Vagina (tissue), 2 donors: ENCODE results near the gene FBH1. TPM values are rescaled to one million over a fixed set of nuclear protein-coding genes. Genes with fewer than 3 reads are reported as not detected.

Source experiments
- DNase-seq, 2 donors: peaks; one replicate each; pipeline ENCODE4 v3.0.0-alpha.2; 2017; ENCODE audit errors: extremely low spot score in 2 of 2
- H3K27ac ChIP-seq: fragments of 200-600 bp; sonication (generic); one replicate; pipeline ENCODE4 v1.5.1; 2019
- H3K27me3 ChIP-seq: fragments of 200-600 bp; sonication (generic); one replicate; pipeline ENCODE4 v1.5.1; 2019
- H3K36me3 ChIP-seq, 2 donors: fragments of 200-600 bp; sonication (generic); one replicate each; pipeline ENCODE4 v1.5.1; 2017 to 2019
- H3K4me1 ChIP-seq: fragments of 200-600 bp; sonication (generic); one replicate; pipeline ENCODE4 v1.5.1; 2019
- H3K4me3 ChIP-seq, 2 donors: fragments of 200-600 bp; sonication (generic); 1 replicate in 1 of 2; 2 replicates in 1 of 2; pipeline ENCODE4 v1.5.1; 2016 to 2019
- H3K9me3 ChIP-seq: fragments of 200-600 bp; sonication (generic); one replicate; pipeline ENCODE4 v1.5.1; 2019
- POLR2A ChIP-seq, 2 donors: fragments of 450-650 bp; IDR thresholded peaks; one replicate each; pipeline ENCODE4 v1.6.1; 2017; ENCODE audit warnings: antibody characterized with exemption in 2 of 2, mild to moderate bottlenecking in 2 of 2, moderate library complexity in 2 of 2
- POLR2AphosphoS5 ChIP-seq, 2 donors: sonication (generic); formaldehyde crosslinking; IDR thresholded peaks; one replicate each; pipeline ENCODE4 v1.9.0; 2017; ENCODE audit warnings: antibody characterized with exemption in 2 of 2, mild to moderate bottlenecking in 2 of 2, low read depth in 1 of 2; ENCODE audit not compliant: insufficient read depth in 1 of 2
- intact Hi-C: fragments of 100-400 bp; cut with DNase I; formaldehyde crosslinking; loops from one replicate; pipeline ENCODE4 v1.15.1; 2023
- total RNA-seq: library from RNA; depleted of rRNA; stranded (reverse); fragments of >200 nt; gene quantifications from one replicate; pipeline ENCODE4 v1.2.3, GENCODE V29; 2016
- TF ChIP-seq, protein P1 (sequence below), 3 experiments: fragments of 450-650 bp in 2 of 3; fragments of 200-600 bp in 1 of 3; sonication (generic) in 1 of 3; IDR thresholded peaks; one replicate each; pipeline ENCODE4 v1.5.1; 2017 to 2019; ENCODE audit warnings: antibody characterized with exemption in 3 of 3, mild to moderate bottlenecking in 2 of 3, moderate library complexity in 2 of 3

Gene FBH1
- total RNA-seq, 1 donor from 2014 or later, result 108 TPM

DNA sequence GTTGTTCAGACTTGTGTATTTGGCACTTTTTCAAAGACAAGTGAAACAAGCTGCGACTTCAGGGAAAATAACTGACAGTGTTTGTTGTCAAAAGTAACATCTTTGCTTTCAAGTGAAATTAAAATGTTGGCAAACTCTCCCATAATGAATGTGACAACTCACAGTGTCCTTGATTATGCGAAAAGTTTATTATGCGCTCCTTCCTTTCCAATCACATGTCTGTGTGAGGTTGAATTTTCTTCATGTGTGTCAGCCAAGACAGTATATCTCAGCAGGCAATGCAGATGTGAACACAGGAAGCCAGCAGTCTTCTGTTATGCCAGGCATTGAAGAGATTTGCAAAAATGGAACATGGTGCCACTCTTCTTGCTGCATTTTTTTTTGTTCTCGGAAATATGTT, 28.7 kb downstream of the FBH1 start:
- Histone ChIP-seq H3K4me1 (no peaks in the 10 kb centered on the region), H3K27me3 (no peaks in the 10 kb centered on the region), H3K4me3 (no peak overlapping the region), H3K36me3 (peaks cover 0 to 98% of the 10 kb centered on the region in 2 donors), H3K9me3 (no peaks in the 10 kb centered on the region), H3K27ac (no peak overlapping the region)
- intact Hi-C loops, result no loop called here
- TF ChIP-seq, protein P1, sequence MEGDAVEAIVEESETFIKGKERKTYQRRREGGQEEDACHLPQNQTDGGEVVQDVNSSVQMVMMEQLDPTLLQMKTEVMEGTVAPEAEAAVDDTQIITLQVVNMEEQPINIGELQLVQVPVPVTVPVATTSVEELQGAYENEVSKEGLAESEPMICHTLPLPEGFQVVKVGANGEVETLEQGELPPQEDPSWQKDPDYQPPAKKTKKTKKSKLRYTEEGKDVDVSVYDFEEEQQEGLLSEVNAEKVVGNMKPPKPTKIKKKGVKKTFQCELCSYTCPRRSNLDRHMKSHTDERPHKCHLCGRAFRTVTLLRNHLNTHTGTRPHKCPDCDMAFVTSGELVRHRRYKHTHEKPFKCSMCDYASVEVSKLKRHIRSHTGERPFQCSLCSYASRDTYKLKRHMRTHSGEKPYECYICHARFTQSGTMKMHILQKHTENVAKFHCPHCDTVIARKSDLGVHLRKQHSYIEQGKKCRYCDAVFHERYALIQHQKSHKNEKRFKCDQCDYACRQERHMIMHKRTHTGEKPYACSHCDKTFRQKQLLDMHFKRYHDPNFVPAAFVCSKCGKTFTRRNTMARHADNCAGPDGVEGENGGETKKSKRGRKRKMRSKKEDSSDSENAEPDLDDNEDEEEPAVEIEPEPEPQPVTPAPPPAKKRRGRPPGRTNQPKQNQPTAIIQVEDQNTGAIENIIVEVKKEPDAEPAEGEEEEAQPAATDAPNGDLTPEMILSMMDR (IDR thresholded peaks at IDR 0.05), result no peak
- TF ChIP-seq POLR2AphosphoS5 (IDR thresholded peaks at IDR 0.05; ENCODE audit: insufficient read depth in 1 of 2, low read depth in 1 of 2), result no peak
- TF ChIP-seq POLR2A (IDR thresholded peaks at IDR 0.05), result no peak
- no peak for DNase-seq

DNA sequence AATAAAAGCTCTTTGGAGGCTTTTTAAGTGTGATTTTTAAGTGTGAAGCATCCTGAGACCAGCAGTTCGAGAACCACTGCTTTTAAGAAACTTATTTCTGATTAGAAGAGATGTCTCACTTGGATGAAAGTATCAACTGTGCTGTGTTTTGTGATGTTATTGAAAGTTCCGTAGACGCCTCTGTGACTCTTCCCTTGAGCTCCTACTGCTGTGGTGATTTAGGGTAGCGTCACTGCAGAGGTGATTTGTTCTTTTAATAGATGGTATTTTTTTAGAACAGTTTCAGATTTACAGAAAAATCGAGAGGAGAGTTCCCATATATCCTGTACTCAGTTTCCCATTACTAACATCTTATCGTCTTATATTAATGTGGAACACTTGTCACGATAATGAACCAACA, 29.5 kb downstream of the FBH1 start:
- H3K4me1 ChIP-seq, result no peaks in the 10 kb centered on the region
- no peaks in the 10 kb centered on the region for H3K27me3 ChIP-seq
- H3K27ac ChIP-seq, result no peak overlapping the region
- H3K9me3 ChIP-seq, result no peaks in the 10 kb centered on the region
- DNase-seq, result no peak
- TF ChIP-seq, protein P1 (IDR thresholded peaks at IDR 0.05), result no peak
- no peak for TF ChIP-seq POLR2AphosphoS5 (IDR thresholded peaks at IDR 0.05; ENCODE audit: insufficient read depth in 1 of 2, low read depth in 1 of 2)
- TF ChIP-seq POLR2A (IDR thresholded peaks at IDR 0.05), result no peak
- intact Hi-C loops, result no loop called here
- H3K36me3 ChIP-seq, result peaks cover 0 to 98% of the 10 kb centered on the region in 2 donors
- no peak overlapping the region for H3K4me3 ChIP-seq

DNA sequence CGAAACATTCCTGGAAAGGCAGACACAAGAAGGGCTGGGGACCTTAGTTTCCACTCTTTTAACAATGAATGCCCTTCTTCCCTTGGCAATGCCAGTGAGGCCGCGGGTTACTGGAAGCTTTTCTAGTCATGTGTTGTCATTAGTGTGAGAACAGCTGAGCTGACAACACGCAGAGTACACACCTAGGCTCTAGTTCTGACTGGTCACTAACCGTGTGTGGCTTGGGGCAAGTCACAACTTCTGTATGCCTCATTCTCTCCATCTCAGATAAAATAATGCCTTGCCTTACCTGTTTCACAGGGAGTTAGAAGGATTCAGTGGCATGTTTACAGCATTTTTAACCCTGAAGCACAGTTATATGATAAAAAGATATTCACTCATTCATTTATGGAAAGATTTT, 31.7 kb downstream of the FBH1 start:
- no peak overlapping the region for H3K4me3 ChIP-seq
- TF ChIP-seq POLR2AphosphoS5 (IDR thresholded peaks at IDR 0.05; ENCODE audit: insufficient read depth in 1 of 2, low read depth in 1 of 2) (peak in 1 of 2 donors; percentile 35), POLR2A (IDR thresholded peaks at IDR 0.05) (no peak)
- intact Hi-C loops, result no loop called here
- no peaks in the 10 kb centered on the region for H3K9me3 ChIP-seq
- no peak overlapping the region for H3K27ac ChIP-seq
- no peaks in the 10 kb centered on the region for H3K27me3 ChIP-seq
- H3K4me1 ChIP-seq, result no peaks in the 10 kb centered on the region
- peaks cover 0 to 96% of the 10 kb centered on the region in 2 donors for H3K36me3 ChIP-seq
- DNase-seq, result no peak

- H3K27me3 ChIP-seq, result no peaks in the 10 kb centered on the region
- TF ChIP-seq POLR2AphosphoS5 (IDR thresholded peaks at IDR 0.05; ENCODE audit: insufficient read depth in 1 of 2, low read depth in 1 of 2) (no peak), POLR2A (IDR thresholded peaks at IDR 0.05) (no peak)
- TF ChIP-seq, protein P1 (IDR thresholded peaks at IDR 0.05), result no peak
- intact Hi-C loops, result no loop called here
- peaks cover 0 to 85% of the 10 kb centered on the region in 2 donors for H3K36me3 ChIP-seq
- DNase-seq, result no peak
- H3K4me1 ChIP-seq, result no peaks in the 10 kb centered on the region
- H3K9me3 ChIP-seq, result no peaks in the 10 kb centered on the region
- H3K27ac ChIP-seq, result no peak overlapping the region
- H3K4me3 ChIP-seq, result no peak overlapping the region
Observed at GRCh38 chr10:5924889-5925288, 34.8 kb downstream of the FBH1 start.

DNA sequence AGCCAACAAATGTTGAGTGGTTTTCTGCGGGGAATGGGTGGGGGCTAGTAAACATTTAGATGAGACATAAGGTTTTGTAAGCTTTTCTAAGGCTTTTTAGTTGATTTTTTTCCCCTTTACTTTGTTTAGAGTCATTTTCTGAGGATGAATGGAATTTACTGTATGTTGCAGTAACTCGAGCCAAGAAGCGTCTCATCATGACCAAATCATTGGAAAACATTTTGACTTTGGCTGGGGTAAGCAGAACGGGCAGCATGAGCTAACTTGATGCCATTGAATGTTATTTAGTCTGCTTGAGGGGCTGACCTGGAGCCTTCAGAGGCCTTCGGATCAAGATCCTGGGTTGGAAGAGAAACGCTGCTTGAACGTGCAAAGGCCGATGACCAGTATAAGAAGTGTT, 37.3 kb downstream of the FBH1 start:
- no peak for DNase-seq
- no peaks in the 10 kb centered on the region for H3K27me3 ChIP-seq
- TF ChIP-seq POLR2AphosphoS5 (IDR thresholded peaks at IDR 0.05; ENCODE audit: insufficient read depth in 1 of 2, low read depth in 1 of 2) (no peak), POLR2A (IDR thresholded peaks at IDR 0.05) (no peak)
- TF ChIP-seq, protein P1 (IDR thresholded peaks at IDR 0.05), result no peak
- peak overlapping the region; percentile 38 for H3K27ac ChIP-seq
- H3K4me3 ChIP-seq, result no peak overlapping the region
- no peaks in the 10 kb centered on the region for H3K9me3 ChIP-seq
- intact Hi-C loops, result no loop called here
- H3K36me3 ChIP-seq, result peaks cover 0 to 75% of the 10 kb centered on the region in 2 donors
- no peaks in the 10 kb centered on the region for H3K4me1 ChIP-seq
